NCI-H2227 (cell line): ENCODE data around the gene TEX53.

ENCODE experiments used
- DNase-seq: peaks from one replicate; lab custom pipeline; 2025; ENCODE audit not compliant: unreplicated experiment; lab: John Stamatoyannopoulos, UW

The TEX53 gene

GRCh38 chr9:114657705-114658104 lies at the start of gene TEX53:
TSS of gene TEX53 (minus strand) at chr9:114657805. CDS start at chr9:114657774, 31 bp downstream.
- no peak for DNase-seq

DNA sequence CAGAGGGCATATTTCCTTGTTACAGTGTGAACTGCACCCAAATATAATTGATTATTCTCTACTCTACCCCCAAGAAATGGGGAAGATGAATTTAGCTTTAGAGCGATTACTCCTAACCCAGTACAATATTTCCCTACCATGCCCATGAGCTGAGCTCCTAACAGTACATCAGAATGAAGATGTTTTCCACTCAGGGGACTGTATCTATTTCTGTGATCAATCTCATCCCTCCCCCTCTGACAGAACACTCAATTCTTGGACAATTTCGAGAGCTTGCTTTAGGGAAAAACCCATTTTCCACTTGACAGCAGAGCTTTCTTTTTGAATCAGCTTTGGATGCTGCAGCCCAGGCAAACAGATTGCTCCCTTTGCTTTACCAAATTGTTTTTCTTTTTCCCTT lies 49.1 kb upstream of the TEX53 start:
- no peak for DNase-seq

DNA sequence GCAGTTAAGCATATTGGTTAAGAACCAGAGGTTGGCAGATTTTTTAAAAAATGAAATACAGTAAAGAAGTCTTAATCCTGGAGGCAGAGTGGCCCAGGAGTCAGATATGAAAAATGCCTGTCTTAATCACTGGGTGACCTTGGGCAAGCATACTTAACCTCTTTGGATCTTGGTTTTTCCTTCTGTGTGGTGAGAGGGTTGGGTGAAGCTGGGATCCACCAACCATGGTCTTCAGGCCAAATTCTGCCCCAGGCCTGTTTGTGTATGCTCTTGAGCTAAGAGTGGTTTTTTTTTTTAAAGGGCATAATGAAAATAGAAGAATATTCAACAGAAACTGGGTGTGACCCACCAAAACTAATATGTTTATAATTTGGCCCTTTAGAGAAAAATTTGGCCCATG lies 44.4 kb upstream of the TEX53 start:
- no peak for DNase-seq

DNA sequence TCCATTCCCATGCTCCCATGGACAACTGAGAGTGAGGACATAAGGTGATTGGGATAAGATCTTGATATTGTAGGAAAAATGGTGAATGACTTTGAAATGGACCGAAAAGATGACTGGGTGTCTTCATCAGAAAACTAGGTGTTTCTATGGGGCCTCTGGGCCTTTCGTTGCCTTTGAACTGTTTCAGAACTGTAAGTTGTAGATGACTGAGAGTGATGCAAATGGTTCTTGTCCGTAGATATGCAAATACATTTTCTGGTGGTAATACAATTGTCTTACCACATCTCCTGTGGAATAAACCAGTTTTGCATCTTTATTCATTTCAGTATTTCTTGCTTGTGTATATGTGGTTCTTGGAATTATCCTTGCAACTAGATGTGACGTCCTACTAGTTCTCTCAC lies 40.3 kb upstream of the TEX53 start:
- DNase-seq, result no peak

GRCh38 chr9:114696814-114697544 lies 39.4 kb upstream of the TEX53 start:
- DNase-seq, result no peak

- no peak for DNase-seq
Measured at GRCh38 chr9:114695948-114696347, 38.3 kb upstream of the TEX53 start.

GRCh38 chr9:114694719-114695269 lies 37.2 kb upstream of the TEX53 start:
- DNase-seq, result no peak

DNA sequence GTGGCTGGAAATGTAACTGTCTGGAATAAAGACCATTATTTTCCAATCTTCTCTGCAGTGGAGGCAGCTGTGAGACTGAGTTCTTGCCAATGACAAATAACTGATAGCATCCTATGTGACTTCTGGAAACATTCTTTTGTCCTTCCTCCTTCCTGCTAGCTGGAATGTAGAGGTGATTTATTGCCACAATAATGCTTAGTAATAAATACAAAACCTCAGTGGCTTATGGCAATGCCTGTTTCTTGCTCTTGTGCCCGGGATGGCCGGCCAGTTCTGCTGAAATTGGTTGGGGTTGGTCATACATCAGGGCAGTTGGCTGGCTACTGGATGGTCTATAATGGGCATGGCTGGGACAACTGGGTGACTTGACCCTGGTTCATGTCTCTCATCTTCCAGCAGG lies 36.5 kb upstream of the TEX53 start:
- no peak for DNase-seq

GRCh38 chr9:114693248-114693855 lies 35.7 kb upstream of the TEX53 start:
- DNase-seq, result no peak

DNA sequence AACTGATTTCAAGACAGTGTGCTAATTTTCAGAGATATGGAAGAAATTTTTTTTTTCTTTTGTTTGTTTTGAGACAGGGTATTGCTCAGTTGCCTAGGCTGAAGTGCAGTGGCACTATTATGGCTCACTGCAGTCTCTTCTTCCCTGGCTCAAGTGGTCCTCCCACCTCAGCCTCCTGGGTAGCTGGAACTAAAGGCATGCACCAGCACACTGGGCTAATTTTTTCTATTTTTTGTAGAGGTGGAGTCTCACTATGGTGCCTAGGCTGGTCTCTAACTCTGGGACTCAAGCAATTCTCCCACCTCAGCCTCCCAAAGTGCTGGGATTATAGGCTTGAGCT lies 34.3 kb upstream of the TEX53 start:
- no peak for DNase-seq

- no peak for DNase-seq
Measured at GRCh38 chr9:114691046-114691955, 33.7 kb upstream of the TEX53 start.

- no peak for DNase-seq
Measured at GRCh38 chr9:114690308-114690707, 32.7 kb upstream of the TEX53 start.

- DNase-seq, result no peak
Measured at GRCh38 chr9:114689813-114690212, 32.2 kb upstream of the TEX53 start.

GRCh38 chr9:114688909-114689610 lies 31.5 kb upstream of the TEX53 start:
- no peak for DNase-seq

- no peak for DNase-seq
Measured at GRCh38 chr9:114688379-114688778, 30.8 kb upstream of the TEX53 start.

DNA sequence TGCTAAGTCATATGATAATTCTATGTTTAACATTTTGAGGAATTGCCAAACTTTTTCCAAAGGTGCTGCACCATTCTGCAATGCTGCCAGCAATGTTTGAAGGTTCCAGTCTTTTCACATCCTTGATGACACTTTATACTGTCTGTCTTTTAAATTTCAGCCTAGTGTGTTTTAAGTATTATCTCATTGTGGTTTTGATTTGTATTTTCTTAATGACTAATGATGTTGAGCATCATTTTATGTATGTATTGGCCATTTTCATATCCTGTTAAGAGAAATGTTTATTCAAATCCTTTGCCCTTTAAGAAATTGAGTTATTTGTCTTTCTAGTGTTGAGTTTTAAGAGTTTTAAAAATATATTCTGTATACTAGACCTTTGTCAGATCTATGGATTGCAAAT lies 29.4 kb upstream of the TEX53 start:
- DNase-seq, result no peak

DNA sequence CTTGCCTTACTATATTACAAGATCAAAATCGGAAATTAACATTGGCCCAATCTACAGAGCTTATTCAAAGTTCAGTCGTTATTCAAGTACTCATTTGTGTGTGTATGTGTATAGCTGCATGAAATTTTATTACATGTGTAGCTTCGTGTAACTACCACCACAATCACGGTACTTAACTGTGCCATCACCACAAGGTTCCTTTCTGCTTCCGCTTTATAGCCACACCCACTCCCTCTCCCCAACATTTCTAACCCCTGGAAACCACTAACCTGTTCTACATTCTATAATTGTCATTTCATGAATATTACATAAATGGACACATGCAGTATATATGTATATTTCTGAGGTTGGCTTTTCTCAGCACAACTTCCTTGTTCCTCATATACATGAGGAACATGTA lies 28.3 kb upstream of the TEX53 start:
- no peak for DNase-seq

DNA sequence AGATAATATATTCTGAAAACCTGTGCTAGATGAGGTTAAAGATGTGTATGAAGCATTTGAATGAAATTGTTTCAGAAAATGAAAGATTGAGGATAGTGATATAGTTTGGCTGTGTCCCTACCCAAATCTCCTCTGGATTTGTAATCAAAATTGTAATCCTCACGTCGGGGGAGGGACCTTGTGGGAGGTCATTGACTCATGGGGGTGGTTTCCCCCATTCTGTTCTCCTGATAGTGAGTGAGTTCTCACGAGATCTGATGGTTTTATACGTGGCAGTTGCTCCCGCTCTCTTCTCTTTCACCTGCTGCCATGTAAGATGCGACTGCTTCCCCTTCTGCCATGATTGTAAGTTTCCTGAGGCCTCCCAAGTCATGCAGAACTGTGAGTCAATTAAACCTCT lies 26.4 kb upstream of the TEX53 start:
- no peak for DNase-seq

- no peak for DNase-seq
Measured at GRCh38 chr9:114682846-114683245, 25.2 kb upstream of the TEX53 start.

GRCh38 chr9:114681594-114682332 lies 24.2 kb upstream of the TEX53 start, which contains the start of gene TEX48:
TSS of gene TEX48 (minus strand) at chr9:114682192. CDS start at chr9:114671723, 10,469 bp downstream.
- peak; percentile 11 for DNase-seq
